Ramos (cell line): Measurements from ENCODE around the gene DOCK11.
"Not testable (repeated sequence)": the region's sequence is repeated elsewhere in the genome, so short reads cannot be mapped to it uniquely, and the experiment has no call there.

Experiments
- in situ Hi-C: fragments of 300-500 bp; cut with MboI; formaldehyde crosslinking; loops from one replicate; pipeline ENCODE4 v1.14.3; 2022; ENCODE audit warnings: low sequenced_read_pairs; ENCODE audit not compliant: unreplicated experiment

The DOCK11 gene

DNA sequence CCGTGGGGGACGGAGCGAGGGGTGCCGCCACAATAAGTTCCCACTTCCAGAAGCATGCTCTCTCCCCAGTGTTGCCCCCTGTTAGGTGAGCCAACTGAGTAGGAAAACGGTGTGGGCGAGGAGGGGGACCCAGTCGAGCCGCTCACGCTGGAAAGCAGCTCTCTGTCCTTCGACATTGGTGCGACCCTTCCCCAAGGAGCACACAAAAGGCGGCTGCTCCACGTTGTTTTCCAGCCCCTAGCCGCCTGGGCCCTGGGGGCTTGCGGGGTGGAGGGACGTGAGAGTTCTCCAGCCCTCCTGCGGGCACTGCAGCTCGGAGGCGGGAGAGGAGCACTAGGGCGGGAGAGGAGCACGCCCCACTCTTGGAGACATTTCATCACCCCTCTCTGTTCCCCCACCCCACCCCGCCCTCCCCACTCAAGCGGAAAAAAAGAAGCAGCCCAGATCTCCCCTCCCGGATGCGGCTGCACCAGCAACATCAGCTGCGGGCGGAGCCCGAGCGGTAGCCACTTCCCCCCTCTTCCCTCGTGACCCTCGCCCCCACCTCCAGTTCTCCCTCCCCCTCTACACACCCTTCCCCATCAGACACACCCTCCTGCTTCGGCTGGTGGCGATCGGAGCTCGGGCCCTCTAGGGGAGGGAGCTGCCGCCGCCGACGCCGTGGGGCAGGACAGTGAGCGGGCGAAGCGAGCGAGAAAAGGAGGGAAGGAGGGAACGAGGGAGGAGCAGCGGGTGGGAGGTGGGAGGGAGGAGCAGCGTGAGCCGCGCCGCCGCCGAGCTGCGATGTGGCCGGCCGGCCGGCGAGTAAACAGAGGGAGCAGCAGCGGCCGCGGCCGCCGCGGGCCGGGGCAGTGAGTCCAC, at the start of gene DOCK11:
Gene DOCK11 (plus strand): TSS at position 755 of the 861 bp plus-strand sequence. CDS start 157 bp downstream, outside the sequence.
- in situ Hi-C loops = no loop called here

DNA sequence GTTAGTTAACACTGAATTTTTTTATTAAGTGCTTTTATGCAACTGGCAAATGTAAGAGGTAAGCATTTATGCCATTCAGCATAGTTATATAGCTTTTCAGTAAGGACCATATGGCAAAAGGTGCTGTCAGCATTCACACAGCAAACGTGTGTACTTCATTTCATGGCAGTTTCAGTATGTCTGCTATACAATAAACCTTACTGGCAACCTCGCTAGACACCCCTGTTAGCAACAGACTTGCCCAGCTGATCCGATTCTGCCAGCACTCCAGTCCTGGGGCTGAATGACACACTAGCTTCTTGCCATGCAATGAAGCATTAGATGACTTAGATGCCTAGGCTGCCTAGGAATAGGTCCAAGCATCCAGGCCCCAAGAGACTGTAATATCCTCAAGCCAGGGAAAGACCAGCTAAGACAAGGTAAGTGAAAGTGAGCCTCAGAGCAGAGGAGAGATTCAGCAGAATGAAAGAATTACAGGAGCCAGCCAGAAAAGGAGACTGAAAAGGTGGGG, 47.3 kb upstream of the DOCK11 start:
- in situ Hi-C loops = no loop called here

DNA sequence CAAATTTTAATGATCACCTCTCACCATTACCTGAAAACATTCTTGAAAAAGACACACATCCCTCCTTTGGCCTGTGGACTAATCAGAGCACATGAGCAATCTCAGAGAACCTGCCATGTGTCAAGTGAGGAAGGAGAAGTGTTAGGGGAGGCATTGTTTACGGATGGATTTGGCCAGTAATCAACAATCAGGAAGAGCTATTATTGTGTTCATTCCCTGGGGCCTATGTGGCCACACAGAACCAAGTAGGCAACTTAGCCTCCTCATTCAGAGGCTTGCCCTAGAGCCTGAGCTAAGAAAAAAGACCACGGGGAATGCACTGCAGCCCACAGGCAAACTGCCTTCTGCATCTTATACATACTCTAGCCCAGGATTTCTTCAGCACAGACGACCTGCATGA, 40.6 kb upstream of the DOCK11 start:
- in situ Hi-C loops = no loop called here

DNA sequence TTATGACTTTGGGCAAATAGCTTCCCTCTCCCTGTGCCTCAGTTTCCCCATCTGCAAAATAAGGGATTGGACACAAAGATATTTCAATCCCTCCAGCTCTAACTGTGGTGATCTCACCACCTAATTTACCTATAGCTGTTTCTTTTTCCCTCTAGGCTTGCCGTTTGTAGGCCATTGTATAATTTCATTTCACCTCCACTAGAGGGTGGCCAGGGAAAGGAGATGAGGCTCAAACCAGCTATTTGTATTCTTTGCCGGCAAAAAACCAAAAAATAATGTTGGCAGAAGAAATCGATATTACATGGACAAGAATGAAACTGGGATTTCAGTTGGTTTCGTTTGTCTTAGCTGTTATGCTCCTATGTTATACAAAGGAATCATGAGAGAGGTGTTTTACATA, 36.1 kb upstream of the DOCK11 start:
- in situ Hi-C loops = no loop called here

DNA sequence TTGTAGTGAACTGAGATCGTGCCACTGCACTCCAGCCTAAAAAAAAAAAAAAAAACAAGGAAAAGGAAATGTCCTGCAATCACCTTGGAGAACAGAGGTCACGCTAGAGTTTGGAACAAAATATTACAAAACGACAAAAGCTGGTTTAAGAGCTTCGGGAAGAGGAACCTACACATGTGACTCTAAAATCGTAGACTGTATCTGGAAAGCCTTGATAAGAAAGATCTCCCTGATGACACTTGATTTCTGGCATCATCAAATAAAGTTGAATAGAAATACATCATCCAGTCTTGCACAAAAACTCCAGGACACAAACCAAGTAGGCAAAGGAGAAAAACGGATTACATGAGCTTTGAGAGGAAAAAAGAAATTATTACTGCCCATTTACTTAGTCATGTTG, 31.1 kb upstream of the DOCK11 start:
- in situ Hi-C loops = no loop called here

DNA sequence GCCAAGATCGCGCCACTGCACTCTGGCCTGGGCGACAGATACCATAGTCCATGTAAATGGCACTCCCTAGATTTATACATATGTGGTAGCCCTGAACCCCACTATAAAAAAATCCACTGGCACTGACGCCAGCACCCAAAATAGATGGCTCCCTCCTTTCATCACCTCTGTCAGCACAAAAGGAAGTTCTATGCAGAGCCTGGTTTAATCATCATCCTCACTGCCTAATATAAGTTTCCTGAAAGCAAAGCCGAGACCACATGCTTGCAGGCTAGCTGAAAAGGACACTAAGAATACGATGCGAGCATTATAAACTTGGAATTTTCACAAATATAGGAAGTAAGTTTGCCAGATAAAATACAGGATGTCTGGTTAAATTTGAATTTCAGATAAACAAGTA, 27.5 kb upstream of the DOCK11 start:
- in situ Hi-C loops = no loop called here

DNA sequence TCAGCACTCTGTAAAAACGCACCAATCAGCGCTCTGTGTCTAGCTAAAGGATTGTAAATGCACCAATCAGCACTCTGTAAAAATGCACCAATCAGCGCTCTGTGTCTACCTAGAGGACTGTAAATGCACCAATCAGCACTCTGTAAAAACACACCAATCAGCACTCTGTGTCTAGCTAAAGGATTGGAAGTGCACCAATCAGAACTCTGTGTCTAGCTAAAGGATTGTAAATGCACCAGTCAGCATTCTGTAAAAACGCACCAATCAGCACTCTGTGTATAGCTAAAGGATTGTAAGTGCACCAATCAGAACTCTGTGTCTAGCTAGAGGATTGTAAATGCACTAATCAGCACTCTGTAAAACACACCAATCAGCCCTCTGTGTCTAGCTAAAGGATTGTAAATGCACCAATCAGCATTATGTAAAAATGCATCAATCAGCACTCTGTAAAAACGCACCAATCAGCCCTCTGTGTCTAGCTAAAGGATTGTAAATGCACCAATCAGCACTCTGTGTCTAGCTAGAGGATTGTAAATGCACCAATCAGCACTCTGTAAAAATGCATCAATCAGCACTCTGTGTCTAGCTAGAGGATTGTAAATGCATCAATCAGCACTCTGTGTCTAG, 24.8 kb upstream of the DOCK11 start:
- in situ Hi-C loops = not testable (repeated sequence)

DNA sequence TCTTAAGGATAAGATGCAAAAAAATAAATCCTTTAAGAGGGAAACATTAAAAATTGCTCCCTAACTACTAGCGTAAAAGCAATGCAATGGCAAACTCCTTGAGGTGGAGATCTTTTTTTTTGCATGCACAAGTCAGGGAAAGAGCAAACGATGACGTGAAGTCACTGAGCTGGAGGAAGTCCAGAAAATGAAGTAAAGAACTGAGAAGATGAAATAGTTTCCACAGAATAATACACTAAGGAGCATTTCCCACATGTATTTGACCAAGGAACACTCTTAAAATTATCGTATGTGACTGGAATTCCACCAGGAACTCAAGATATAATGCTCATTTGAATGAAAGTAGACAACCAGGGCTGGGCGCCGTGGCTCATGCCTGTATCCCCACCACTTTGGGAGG, 21.0 kb upstream of the DOCK11 start:
- in situ Hi-C loops = no loop called here

DNA sequence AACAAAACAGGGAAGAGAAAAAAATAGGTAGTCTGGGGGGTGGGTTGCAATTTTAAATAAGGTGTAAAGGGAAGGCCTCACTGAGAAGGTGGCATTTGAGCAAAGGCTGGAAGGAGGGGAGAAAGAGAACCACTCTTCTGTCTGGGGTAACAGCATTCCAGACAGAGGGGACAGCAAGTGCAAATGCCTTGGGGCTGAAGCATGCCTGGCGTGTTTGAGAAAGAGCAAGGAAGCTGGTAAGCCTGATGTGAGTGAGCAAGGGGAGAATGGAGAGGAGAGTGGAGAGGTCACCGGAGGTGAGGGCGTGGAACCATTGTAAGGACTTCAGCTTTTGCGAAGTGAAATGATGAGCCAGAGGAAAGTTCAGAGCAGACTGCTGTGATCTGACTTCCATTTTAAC, 19.7 kb upstream of the DOCK11 start:
- in situ Hi-C loops = no loop called here

DNA sequence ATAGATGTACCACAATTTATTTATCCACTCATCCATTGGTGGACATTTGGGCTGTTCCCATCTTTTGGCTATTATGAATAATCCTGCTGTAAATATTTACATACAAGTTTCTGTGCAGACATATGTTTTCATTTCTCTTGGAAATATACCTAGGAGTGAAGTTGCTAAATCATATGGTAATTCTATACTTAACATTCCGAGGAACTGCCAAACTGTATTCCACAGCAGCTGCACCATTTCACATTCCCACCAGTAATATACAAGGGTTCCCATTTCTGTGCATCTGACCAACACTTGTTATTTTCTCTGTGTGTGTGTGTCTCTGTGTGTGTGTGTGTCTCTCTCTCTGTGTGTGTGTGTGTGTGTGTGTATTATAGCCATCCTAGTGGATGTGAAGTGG, 15.4 kb upstream of the DOCK11 start:
- in situ Hi-C loops = no loop called here

DNA sequence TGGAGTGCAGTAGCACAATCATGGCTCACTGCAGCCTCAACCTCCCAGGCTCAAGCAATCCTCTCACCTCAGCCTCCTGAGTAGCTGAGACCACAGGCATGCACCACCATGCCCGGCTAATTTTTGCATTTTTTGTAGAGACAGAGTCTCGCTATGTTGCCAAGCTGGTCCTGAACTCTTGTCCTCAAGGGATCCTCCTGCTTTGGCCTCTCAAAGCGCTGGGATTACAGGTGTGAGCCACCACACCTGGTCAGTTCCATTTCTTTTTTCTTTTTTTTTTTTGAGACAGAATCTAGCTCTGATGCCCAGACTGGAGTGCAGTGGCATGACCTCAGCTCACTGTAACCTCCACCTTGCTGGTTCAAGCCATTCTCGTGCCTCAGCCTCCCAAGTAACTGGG, 13.2 kb upstream of the DOCK11 start:
- in situ Hi-C loops = not testable (repeated sequence)

DNA sequence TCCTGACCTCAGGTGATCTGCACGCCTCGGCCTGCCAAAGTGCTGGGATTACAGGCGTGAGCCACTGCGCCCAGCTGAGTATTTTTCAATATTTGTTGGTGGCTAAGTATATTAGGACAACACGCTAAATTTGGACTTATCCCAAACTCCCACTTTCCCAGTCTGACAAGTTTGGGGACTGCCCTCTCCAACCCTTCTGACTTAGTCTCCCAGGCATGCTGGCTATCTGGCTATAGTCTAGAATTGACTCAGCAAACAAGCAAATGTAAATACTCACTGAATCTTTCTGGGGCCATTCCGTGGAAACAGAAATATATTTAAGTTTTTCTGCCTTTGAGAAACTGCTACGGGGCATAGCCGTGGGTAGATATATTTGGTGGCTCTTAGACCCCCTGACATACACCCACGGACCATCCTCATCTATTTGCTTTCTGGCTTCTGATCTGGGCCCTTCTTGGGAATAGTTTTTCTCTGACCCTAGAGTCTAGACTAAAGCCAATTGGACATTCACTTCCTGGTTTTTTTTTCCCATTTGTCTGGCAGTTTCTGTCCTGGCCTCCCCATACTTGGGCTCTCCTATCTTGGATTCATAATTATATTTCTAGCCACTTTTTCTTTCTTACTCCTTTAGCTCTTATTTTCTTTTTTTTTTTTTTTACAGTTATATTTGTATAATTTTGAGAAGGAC, 11.3 kb upstream of the DOCK11 start:
- in situ Hi-C loops = no loop called here

DNA sequence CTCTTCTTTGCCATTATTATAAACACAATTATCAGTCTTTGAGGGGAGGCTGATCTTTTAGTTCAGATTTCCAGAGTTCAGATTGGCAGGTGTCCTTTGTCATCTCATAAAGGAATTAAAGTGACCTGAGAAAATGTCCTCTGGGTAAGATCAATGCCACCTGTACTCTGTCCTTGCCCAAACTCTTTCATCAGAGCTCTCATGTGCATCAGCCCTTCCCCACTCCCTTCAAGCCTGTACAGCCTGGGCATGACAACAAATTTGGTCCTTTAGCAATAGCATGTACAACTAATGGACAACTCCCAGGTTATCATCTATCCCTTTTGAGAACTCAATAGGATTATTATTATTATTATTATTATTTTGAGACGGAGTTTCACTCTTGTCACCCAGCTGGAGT, 8.9 kb upstream of the DOCK11 start:
- in situ Hi-C loops = not testable (repeated sequence)

DNA sequence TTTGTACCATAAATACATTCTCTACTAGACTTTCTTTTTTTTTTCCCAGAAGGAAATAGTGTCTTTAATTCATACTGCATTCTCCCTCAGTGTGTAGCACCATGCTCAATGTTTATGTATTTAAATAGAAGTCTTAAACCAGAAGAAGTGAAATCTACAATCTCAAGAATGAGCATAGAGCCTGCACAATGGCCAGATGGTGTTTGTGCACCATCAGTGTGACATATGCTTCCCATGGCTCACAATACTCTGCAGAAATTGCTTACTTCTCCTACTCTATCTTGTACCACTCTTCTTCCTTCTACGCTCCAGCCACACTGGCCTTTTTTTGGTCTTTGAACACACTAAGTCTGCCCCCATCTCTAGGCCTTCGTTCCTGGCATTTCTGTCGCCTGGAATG, 2.6 kb upstream of the DOCK11 start:
- in situ Hi-C loops = no loop called here

DNA sequence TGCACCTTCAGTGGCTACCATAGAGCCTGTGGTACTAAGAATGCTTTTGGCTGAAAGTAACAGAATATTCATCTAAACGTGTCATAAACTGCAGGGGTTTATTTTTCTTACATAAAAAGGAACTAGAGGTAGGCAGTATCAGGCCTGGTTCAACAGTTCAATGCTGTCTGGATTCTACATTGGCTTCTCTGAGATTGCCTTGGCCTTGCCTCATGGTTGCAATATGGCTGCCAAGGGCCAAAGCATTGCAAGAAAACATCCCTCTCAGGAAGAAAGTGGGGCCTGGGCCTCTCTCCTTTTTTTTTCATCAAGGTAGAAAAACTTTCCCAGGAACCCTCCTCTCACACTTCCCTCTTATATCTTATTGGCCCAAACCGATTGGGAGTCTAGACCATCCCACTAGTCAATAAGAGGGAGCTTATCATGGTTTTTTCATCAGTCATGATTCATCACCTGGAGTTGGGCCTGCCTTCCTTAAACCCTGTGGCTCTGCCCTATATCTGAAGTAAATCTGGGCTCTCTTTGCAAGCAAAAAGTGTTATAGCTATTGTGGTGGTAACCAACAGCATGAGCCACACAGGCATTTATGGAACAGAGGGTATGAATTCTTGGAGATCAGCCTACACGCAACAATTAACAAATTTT, 1.8 kb upstream of the DOCK11 start:
- in situ Hi-C loops = no loop called here

DNA sequence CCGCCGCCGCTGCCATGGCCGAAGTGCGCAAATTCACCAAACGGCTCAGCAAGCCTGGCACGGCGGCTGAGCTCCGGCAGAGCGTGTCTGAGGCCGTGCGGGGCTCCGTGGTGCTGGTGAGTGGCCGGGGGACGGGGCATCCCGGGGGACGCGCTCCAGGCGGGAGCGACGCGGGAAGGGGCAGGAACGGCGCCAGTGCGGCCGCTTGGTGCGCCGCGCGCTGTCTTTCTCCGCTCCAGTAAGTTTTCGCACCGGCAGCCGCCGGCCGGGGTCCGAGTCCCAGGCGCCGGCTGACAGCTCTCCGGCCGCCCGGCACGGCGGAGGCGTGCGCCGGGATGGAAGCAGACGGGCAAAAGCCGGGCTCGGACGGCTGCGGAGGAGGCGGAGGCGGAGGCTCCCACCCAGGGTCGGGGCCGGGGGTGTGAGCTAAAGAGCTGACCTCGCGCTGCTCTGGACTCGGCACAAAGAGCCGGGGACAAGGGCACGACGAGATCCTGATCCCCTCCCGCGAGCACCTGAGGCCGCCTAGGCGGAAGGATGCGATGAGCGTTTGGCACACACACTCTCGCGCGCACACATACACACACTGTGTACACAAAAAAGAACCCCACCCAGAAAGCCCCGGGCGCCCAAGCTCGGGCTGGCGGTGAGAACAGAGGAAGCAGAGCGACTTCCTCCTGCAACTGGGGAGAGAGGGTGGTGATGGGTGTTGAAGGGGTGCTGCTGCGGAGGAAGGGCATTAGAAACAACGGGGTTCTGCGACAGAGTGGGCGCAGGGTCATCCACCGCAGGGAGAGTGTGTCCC, 545 bp downstream of the DOCK11 start:
- in situ Hi-C loops = no loop called here

DNA sequence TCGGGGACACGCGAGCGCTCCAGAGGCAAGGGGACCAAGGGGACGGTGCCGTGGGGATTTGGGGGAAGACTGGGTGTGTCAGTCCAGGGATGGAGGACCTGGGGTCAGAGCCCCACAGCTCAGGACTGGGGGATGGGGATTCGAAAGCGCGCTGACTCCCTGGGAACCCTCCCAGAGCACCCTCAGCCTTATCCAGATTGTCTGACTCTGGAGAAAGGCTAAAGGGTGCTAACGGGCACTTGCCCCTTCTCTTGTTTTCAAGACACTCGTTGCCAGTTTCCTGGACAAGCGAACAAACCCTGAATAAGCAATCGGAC, 1.1 kb downstream of the DOCK11 start:
- in situ Hi-C loops = no loop called here

DNA sequence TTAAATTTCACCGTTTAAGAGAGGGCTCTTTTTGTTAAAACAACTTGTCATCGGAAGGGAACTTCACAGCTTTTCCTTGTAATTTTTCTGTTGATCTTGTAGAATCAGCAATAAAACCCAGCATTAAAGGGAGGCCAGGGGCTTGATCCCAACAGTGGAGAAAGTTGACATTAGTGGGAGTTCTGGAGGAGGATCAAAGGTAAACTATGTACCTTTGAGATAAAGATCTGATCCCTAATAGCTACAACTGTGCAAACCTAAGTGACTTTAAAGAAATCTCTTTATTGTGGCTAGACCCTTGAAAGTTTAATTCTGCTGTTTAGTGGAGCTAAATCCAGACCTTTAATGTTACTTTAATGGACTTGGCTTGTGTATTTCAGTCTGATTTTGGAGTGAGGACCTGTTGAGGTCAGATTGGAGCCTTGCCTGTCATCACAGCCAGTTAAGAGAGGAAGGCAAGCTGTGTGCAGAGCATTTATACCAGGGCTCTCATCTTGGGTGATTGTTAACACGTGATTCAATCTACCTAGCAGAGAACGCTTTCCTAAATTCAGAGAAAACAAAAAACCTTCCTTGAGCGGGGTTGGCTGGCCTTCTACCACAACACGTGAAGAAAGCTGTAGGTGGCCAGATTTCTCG, 1.7 kb downstream of the DOCK11 start:
- in situ Hi-C loops = no loop called here

DNA sequence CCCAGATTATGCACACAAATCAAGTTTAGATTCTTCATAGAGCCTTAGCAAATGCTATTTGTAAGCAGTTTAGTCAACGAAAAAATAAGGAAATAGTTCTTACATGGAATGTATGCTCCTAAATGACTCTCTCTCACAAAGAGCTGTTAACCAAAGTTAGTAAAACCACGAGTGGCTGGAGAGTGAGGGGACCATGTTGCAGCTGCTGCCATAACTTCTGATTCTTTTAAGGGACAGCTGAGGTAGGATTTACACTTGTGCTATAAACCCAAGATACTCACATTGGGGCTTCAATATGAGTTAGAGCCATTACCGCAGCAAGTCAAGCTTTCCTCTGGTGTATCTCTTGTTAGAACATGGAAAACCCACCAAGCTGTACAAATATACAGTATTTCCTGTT, 2.7 kb downstream of the DOCK11 start:
- in situ Hi-C loops = no loop called here

DNA sequence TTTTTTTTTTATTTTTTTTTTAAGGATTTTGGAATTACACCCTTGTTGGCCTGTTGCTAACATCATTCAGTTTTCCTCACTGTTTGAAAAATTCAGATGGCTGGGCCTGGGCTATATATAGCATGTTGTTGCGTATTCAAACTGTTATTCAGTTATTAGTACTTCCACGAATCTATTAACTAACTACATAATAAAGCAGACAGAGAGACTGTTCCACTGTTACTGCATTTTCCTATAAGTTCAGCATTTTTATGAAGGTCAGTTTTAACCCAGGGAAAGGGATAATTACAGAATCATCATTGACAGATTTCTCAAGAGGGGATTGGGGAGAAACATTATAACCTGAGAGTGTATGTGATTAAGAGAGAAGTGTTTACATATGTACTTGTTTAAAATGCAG, 3.1 kb downstream of the DOCK11 start:
- in situ Hi-C loops = no loop called here
